ENCODE data around the gene RBM24. TPM values are rescaled to one million over a fixed set of nuclear protein-coding genes. Genes with fewer than 3 reads are reported as not detected.
A peak's percentile ranks its signal among the peaks of the same experiment; 100 is the strongest.

Gene RBM24
- total and polyA plus RNA-seq, 2 of the 13 experiments (the other 11 are each of a cell fraction or from before 2014, with no cell fraction given), result 1.5 to 14.2 TPM

DNA sequence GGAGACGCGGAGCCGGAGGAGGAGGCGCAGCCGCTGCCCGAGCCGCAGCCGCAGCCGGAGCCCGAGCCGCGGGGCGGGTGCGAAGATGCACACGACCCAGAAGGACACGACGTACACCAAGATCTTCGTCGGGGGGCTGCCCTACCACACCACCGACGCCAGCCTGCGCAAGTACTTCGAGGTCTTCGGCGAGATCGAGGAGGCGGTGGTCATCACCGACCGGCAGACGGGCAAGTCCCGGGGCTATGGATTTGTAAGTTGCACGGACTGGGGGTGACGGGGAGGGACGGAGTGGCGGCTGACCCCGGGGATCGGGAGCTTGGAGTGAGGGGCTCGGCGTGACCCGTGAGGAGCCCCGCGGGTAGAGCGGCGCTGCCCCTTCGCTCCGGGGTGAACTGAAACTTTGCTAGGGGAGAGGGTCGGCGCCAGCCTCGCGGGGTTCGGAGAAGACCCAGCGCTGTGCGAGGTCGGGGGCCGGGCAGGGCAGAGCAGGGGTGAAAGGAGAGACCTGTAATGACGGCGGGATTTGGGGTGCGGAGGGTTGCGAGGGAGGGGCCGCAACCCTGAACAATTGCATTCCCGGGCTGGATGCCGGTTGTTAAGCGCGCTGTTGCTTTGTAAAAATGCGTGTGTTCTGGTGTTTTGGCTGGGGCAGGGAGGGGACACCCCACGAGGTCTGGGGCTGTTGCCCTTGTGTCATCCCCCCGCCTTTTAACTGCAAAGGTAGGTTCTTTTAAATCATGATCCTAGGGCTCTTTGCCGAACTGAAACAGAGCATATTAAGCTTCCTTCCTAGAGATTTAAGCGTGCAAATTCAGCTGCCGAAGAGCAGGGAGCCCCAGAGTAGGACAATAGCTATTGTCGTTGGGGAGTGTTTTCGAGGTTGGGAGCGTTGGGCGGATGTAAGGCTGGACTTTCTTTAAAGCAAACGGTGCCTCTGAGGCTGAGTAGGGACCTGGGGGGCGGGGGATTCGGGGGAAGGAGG lies 628 bp downstream of the RBM24 start (continued):
- TF ChIP-seq ZBTB7A (CRISPR knock-in tag; IDR thresholded peaks at IDR 0.05) (no peak; the same call in 1 of the 2 replicates), SOX6 (IDR thresholded peaks at IDR 0.05) (no peak), SOX6 (CRISPR knock-in tag; IDR thresholded peaks at IDR 0.05) (peak; percentile 59), ZNF501 (CRISPR knock-in tag; IDR thresholded peaks at IDR 0.05) (0 out of 2 replicates have a peak, but pooled peaks have one; percentile 3), ZSCAN25 (CRISPR knock-in tag; IDR thresholded peaks at IDR 0.05) (peak; percentile 44; the same call in 1 of the 2 replicates), MAZ (IDR thresholded peaks at IDR 0.05; ENCODE audit: borderline replicate concordance, low read depth, low read length) (no peak), MAZ (CRISPR knock-in tag; IDR thresholded peaks at IDR 0.05; ENCODE audit: low read depth) (peak; percentile 91), ZNF232 (CRISPR knock-in tag; IDR thresholded peaks at IDR 0.05; ENCODE audit: borderline replicate concordance) (peak; percentile 74; the same call in 1 of the 2 replicates), LCORL (IDR thresholded peaks at IDR 0.05) (no peak), LCORL (CRISPR knock-in tag; IDR thresholded peaks at IDR 0.05) (peak; percentile 20; the same call in 1 of the 2 replicates), NONO (IDR thresholded peaks at IDR 0.05) (no peak), NONO (CRISPR knock-in tag; conservative IDR thresholded peaks at IDR 0.05) (peak; percentile 40; the same call in 1 of the 2 replicates), KAT7 (CRISPR knock-in tag; IDR thresholded peaks at IDR 0.05; ENCODE audit: borderline replicate concordance) (peak; percentile 34; the same call in 1 of the 2 replicates), ZNF256 (CRISPR knock-in tag; conservative IDR thresholded peaks at IDR 0.05) (0 out of 2 replicates have a peak, but pooled peaks have one; percentile 64), ZNF205 (CRISPR knock-in tag; IDR thresholded peaks at IDR 0.05) (0 out of 2 replicates have a peak, but pooled peaks have one; percentile 23), ZMYM2 (CRISPR knock-in tag; IDR thresholded peaks at IDR 0.05) (0 out of 2 replicates have a peak, but pooled peaks have one; percentile 51)
- TF ChIP-seq, protein P1, sequence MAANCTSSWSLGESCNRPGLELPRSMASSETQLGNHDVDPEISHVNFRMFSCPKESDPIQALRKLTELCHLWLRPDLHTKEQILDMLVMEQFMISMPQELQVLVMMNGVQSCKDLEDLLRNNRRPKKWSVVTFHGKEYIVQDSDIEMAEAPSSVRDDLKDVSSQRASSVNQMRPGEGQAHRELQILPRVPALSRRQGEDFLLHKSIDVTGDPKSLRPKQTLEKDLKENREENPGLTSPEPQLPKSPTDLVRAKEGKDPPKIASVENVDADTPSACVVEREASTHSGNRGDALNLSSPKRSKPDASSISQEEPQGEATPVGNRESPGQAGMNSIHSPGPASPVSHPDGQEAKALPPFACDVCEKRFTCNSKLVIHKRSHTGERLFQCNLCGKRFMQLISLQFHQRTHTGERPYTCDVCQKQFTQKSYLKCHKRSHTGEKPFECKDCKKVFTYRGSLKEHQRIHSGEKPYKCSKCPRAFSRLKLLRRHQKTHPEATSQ (CRISPR knock-in tag; IDR thresholded peaks at IDR 0.05; ENCODE audit: borderline replicate concordance), result no peak
- TF ChIP-seq, protein P2, sequence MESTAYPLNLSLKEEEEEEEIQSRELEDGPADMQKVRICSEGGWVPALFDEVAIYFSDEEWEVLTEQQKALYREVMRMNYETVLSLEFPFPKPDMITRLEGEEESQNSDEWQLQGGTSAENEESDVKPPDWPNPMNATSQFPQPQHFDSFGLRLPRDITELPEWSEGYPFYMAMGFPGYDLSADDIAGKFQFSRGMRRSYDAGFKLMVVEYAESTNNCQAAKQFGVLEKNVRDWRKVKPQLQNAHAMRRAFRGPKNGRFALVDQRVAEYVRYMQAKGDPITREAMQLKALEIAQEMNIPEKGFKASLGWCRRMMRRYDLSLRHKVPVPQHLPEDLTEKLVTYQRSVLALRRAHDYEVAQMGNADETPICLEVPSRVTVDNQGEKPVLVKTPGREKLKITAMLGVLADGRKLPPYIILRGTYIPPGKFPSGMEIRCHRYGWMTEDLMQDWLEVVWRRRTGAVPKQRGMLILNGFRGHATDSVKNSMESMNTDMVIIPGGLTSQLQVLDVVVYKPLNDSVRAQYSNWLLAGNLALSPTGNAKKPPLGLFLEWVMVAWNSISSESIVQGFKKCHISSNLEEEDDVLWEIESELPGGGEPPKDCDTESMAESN (CRISPR knock-in tag; conservative IDR thresholded peaks at IDR 0.05), result 0 out of 2 replicates have a peak, but pooled peaks have one; percentile 16
- TF ChIP-seq, protein P3, sequence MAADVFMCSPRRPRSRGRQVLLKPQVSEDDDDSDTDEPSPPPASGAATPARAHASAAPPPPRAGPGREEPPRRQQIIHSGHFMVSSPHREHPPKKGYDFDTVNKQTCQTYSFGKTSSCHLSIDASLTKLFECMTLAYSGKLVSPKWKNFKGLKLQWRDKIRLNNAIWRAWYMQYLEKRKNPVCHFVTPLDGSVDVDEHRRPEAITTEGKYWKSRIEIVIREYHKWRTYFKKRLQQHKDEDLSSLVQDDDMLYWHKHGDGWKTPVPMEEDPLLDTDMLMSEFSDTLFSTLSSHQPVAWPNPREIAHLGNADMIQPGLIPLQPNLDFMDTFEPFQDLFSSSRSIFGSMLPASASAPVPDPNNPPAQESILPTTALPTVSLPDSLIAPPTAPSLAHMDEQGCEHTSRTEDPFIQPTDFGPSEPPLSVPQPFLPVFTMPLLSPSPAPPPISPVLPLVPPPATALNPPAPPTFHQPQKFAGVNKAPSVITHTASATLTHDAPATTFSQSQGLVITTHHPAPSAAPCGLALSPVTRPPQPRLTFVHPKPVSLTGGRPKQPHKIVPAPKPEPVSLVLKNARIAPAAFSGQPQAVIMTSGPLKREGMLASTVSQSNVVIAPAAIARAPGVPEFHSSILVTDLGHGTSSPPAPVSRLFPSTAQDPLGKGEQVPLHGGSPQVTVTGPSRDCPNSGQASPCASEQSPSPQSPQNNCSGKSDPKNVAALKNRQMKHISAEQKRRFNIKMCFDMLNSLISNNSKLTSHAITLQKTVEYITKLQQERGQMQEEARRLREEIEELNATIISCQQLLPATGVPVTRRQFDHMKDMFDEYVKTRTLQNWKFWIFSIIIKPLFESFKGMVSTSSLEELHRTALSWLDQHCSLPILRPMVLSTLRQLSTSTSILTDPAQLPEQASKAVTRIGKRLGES (CRISPR knock-in tag; IDR thresholded peaks at IDR 0.05; ENCODE audit: borderline replicate concordance), result 0 out of 2 replicates have a peak, but pooled peaks have one; percentile 52
- TF ChIP-seq, protein P4, sequence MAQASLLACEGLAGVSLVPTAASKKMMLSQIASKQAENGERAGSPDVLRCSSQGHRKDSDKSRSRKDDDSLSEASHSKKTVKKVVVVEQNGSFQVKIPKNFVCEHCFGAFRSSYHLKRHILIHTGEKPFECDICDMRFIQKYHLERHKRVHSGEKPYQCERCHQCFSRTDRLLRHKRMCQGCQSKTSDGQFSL (CRISPR knock-in tag; IDR thresholded peaks at IDR 0.05), result 0 out of 2 replicates have a peak, but pooled peaks have one; percentile 33
- TF ChIP-seq, protein P5, sequence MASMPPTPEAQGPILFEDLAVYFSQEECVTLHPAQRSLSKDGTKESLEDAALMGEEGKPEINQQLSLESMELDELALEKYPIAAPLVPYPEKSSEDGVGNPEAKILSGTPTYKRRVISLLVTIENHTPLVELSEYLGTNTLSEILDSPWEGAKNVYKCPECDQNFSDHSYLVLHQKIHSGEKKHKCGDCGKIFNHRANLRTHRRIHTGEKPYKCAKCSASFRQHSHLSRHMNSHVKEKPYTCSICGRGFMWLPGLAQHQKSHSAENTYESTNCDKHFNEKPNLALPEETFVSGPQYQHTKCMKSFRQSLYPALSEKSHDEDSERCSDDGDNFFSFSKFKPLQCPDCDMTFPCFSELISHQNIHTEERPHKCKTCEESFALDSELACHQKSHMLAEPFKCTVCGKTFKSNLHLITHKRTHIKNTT (CRISPR knock-in tag; IDR thresholded peaks at IDR 0.05), result 0 out of 2 replicates have a peak, but pooled peaks have one; percentile 41

Data from HepG2 (cell line).